ENCODE data around the gene RAP2A.

GRCh38 chr13:97414392-97414791, 19.6 kb upstream of the RAP2A start:
- TF ChIP-seq CTCF (IDR thresholded peaks at IDR 0.05; ENCODE audit: borderline replicate concordance, extremely low read depth, low read length, poor library complexity, severe bottlenecking) (no peak), EZH2 (IDR thresholded peaks at IDR 0.05; ENCODE audit: borderline replicate concordance, low read depth, low read length, severe bottlenecking) (no peak)

Data from DND-41 (cell line).